HG02870 (cell line): ENCODE data around the gene PRPF31.
A peak's percentile ranks its signal among the peaks of the same experiment; 100 is the strongest.
"Not testable (repeated sequence)": the region's sequence is repeated elsewhere in the genome, so short reads cannot be mapped to it uniquely, and the experiment has no call there.

ENCODE experiments used
- ATAC-seq: cut with Tn5 transposase; IDR thresholded peaks from one replicate; pipeline ENCODE4 v1.9.1; 2021; ENCODE audit warnings: mild to moderate bottlenecking, moderate library complexity; ENCODE audit not compliant: unreplicated experiment

PRPF31 gene, protein sequence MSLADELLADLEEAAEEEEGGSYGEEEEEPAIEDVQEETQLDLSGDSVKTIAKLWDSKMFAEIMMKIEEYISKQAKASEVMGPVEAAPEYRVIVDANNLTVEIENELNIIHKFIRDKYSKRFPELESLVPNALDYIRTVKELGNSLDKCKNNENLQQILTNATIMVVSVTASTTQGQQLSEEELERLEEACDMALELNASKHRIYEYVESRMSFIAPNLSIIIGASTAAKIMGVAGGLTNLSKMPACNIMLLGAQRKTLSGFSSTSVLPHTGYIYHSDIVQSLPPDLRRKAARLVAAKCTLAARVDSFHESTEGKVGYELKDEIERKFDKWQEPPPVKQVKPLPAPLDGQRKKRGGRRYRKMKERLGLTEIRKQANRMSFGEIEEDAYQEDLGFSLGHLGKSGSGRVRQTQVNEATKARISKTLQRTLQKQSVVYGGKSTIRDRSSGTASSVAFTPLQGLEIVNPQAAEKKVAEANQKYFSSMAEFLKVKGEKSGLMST

DNA sequence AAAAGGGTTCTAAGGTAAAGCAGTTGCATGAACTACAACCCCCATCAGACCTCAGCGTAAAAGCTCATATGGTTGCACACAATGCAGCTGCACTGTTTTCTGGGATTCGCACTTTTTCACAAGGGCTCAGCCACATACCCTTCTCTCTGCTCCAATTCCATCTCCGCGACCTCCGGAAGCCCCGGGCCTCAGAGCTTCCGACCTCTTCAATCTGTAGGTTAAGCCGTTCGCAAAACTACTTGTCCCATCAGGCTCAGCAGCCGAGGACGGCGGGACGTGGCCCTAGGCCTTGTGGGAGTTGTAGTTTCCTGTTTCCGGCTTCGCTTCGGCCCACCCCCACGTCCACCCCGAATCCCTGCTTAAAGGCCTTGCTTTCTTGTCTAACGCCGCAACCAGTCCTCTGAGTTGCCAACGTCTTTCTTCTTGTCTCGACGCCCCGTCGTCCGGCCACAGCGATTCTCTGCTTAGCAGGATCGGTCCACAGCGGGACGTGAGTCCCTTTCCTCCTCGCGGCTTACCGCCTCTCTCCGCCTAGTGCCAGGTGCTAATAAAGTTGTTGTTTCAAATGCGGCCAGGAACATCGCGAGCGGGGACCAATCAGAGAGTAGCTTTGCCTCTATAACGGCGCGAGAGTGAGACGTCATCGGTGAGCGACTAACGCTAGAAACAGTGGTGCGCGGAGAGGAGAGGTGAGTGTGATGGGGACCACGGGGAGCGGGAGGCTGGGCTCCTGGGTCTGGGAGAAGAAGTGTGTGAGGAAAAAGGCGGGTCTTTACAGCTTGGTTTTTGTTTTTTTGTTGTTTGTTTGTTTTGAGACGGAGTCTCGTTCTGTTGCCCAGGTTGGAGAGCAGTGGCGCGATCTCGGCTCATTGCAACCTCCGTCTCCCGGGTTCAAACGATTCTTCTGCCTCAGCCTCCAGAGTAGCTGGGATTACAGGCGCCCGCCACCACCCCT, at the start of gene PRPF31, which contains the start of gene TFPT:
Gene PRPF31, plus strand, starts transcription at position 646 of the 955 bp plus-strand sequence. CDS start 2,525 bp downstream, outside the sequence.
Gene TFPT, minus strand, starts transcription at position 549 of the 955 bp plus-strand sequence. Its CDS starts 388 bp downstream, at position 161.
- peak; percentile 70 for ATAC-seq

- no peak for ATAC-seq
These were observed 46.1 kb upstream of the PRPF31 start for GRCh38 chr19:54069470-54069869.

DNA sequence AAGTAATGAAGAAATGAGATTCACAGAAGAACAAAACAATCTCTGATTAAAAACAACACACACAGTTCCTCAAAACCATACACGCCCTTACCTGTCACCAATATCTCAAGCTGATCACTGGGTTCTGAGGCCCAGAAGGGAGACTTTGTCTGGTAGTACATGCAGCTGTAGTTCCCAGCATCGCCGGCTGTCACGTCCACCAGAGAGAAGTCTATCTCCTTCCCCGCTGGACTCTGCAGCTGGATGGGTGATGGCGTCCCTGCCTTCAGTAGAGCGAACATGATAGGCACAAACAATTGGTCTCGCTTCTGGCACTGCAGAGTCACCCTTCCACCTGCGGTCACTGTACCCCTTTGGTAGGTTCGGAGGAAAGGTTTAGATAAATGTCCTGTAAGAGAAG, 41.7 kb upstream of the PRPF31 start:
- no peak for ATAC-seq

GRCh38 chr19:54074851-54075250, 40.7 kb upstream of the PRPF31 start:
- ATAC-seq, result no peak

- no peak for ATAC-seq
These were observed 38.2 kb upstream of the PRPF31 start for GRCh38 chr19:54077334-54077733.

DNA sequence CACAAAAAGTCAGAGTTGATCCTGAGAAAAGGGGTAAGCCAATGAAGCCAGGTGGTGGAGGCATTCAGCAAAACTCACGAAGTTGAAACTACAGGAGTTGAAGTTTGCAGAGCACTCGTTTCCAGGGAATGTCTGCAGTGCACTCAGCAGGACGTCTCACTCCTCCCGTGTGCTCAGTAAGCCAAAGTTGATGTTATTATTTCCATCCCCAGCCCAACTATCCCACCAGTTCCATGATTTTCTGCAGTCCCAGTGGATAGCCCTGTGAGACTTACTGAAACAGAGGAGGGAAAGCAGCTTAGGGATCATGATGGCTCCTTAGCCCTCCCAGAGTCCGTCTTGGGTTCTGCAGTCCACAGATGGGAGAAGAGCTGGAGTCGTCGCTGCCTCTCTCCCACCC, 34.5 kb upstream of the PRPF31 start, which contains the start of gene TARM1:
Gene TARM1, minus strand, starts transcription at position 334 of the 400 bp plus-strand sequence. Its CDS starts 25 bp downstream, at position 309.
- no peak for ATAC-seq

DNA sequence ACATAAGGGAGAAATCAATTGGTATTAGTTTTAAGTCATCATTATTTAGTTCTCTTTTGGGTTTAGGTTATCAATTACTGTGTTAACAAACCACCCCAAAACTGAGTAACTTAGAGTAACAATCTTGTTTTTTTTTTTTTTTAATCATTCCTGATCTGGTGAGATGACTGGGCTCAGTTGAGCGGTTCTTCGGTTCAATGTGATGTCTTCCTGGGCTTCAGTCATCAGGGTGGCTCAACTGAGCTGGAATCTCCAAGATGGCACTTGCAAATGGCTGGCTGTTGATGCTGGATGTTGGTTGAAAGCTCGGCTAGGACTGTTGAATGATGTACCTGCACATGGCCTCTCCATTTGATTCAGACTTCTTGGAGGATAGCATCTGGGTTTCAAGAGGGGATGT, 31.1 kb upstream of the PRPF31 start:
- ATAC-seq, result no peak

DNA sequence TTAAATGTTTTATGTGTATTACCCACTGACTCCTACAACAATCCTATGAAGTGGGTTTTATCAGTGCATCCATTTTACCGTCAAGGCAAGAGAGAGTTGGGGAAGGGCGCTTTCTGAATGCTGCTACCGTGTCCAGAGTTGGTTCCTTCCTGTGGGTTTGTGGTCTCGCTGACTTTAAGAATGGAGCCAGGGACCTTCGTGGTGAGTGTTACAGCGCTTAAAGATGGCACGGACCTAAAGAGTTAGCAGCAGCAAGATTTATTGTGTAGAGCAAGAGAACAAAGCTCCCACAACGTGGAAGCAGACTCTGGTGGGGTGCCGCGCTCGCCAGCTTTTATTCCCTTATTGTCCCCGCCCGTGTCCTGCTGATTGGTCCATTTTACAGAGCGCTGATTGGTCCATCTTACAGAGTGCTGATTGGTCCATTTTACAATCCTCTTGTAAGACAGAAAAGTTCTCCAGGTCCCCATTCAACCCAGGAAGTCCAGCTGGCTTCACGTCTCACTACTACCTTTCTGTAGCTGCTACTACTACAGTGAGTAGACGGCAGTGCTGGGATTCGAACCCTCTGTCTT, 21.0 kb upstream of the PRPF31 start:
- no peak for ATAC-seq

DNA sequence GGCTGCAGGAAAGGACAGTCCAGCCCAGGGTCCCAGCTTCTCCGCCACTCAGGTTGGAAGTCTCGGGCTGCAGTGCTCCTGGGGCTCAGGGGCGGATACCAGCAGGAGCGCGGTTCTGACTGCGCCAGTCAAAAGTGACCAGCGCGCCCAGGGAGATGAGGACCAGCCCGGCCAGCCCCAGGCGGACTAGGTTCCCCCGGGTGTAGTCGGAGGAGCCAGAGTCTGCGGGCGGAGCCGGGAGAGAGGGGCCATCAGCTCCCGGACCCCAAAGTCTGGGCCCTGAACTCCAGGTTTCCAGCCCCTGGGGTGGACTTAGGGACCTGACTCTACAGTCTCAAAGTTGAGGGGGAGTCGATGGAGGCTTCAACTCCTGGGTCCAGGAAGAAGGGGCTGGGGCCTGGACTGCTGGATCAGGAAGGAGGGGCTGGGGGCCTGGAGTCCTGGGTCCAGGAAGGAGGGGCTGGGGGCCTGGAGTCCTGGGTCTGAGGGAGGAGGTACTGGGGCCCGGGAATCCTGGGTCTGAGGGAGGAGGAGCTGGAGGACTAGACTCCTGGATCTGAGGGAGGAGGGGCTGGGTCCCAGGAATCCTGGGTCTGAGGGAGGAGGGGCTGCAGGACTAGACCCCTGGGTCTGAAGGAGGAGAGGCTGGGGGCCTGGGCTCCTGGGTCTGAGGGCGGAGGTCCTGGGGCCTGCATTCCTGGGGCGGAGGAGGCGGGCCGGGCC, 20.3 kb upstream of the PRPF31 start:
- ATAC-seq, result no peak

- not testable (repeated sequence) for ATAC-seq
These were observed 19.5 kb upstream of the PRPF31 start for GRCh38 chr19:54095859-54096616.

DNA sequence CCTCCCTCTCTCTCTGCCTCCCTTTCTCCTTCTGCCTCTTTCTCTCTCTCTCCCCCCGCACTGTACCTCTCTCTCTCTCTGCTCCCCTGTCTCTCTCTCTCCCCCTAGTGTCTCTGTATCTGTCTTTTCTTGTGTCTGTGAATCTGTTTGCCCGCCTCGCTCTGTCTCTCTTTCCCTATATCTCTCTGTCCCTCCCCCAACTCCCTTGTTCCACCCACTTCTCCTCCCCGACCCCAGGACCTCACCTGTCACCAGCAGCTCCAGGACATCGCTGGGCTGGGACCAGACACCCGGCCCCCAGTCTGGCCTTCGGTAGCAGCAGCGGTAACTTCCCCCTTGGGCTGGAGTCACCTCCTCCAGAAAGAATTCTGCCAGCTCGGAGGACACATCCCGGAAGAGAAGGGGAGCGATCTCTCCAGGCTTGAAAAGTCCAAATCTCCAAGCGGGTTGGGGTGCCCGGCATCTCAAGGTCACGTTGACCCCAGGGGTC, 18.9 kb upstream of the PRPF31 start:
- no peak for ATAC-seq

DNA sequence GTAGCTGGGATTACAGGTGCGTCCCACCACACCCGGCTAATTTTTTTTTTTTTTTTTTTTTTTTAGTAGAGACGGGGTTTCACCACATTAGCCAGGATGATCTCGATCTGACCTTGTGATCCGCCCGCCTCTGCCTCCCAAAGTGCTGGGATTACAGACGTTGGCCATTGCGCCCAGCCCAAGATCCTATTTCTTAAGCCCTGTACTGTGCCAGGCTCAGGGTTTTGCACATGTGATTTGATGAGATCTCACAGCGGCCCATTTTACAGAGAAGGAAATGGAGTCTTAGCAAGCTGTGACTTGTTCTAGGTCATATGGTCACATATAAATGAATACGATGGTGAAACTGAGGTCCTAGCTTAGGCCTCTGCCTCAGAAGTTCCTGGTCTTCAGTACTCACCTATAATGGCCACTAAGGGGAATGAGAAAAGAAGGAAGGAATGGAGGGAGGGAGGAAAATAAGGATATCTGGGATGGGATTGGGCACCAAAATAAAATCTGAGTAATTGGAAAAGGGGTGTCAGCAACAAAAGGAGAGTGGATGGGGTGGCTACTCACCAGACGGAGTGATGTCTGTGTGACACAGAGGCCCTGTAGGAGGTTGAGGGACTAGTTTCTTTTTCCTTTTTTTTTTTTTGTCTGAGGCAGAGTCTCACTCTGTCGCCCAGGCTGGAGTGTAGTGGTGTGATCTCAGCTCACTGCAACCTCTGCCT, 16.2 kb upstream of the PRPF31 start:
- no peak for ATAC-seq

DNA sequence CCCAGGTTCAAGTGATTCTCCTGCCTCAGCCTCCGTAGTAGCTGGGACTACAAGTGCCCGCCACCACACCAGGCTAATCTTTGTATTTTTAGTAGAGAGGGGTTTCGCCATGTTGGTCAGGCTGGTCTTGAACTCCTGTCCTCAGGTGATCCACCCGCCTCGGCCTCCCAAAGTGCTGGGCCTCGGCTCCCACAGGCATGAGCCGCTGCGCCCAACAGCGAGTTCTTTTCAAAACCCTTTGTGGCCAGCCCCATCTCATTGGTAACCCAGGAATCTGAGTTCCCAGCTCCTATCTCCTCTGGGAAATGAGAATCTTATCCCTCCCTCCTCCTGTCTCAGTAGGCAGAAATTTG, 15.7 kb upstream of the PRPF31 start:
- not testable (repeated sequence) for ATAC-seq

- no peak for ATAC-seq
These were observed 15.0 kb upstream of the PRPF31 start, which contains the start of gene OSCAR for GRCh38 chr19:54100561-54100960. OSCAR (minus strand) TSS chr19:54100803; CDS start chr19:54100792, 11 bp downstream.

DNA sequence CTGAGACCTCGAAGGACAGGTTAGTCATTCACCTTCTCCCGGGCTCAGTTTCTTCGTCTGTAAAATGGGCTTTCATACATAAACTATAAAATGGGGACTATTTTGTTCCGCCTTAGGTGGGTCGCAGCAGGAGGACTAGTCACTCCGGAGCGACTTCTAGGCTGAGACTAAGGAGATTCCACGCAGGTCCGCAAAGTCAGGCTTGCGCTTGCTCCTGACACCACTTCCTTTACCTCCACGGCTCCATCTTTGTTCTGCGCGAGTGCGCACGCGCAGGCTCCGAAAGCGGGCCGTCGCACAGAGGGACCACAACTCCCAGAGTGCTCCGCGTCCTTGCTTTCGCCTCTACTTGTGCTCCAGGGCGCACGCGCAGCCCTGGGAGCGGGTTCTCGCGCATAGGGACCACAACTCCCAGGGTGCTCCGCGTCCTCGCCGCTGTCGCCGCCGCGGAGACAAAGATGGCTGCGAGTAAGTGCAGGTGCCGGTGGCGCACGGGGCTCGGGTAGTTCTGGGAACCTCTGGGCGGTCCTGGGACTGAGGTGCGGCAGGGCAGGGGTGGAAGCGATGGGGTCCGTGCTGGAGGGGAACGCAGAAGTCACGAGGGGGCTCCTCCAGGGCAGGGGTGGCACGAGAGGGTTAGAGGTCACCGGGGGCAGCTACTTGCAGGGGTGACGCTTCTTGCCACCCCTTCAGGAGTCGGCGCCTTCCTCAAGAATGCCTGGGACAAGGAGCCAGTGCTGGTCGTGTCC, 13.0 kb upstream of the PRPF31 start, which contains the start of gene NDUFA3:
Gene NDUFA3, plus strand, starts transcription at position 435 of the 749 bp plus-strand sequence. Its CDS starts 24 bp downstream, at position 459.
- peak; percentile 95 for ATAC-seq

GRCh38 chr19:54104998-54105715, 10.4 kb upstream of the PRPF31 start:
- ATAC-seq, result no peak

DNA sequence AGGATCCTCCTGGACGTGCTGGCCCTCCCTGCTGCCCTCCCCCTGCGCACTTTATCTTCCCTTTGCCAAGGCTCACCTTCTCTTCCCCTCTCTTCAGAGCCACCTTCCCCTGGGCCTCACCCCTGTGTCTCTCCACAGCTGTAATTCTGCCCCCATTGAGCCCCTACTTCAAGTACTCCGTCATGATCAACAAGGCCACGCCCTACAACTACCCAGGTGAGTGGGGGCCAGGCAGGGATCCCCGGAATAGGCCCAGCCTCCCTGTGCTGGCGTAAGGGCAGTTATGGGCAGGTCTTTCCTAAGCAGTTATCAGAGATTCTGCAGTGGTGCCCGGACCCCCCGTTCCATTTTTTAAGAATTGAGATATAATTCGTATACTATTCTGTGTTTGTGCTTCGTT, 9.8 kb upstream of the PRPF31 start:
- ATAC-seq, result no peak
